GM12801 (cell line): ENCODE measurements around the gene RADIL.

Experiments used
- CTCF ChIP-seq: IDR thresholded peaks from one replicate; pipeline ENCODE4 v1.5.1; 2011; ENCODE audit warnings: control low read depth; ENCODE audit not compliant: insufficient read length; ENCODE audit errors: extremely low read depth

RADIL gene

DNA sequence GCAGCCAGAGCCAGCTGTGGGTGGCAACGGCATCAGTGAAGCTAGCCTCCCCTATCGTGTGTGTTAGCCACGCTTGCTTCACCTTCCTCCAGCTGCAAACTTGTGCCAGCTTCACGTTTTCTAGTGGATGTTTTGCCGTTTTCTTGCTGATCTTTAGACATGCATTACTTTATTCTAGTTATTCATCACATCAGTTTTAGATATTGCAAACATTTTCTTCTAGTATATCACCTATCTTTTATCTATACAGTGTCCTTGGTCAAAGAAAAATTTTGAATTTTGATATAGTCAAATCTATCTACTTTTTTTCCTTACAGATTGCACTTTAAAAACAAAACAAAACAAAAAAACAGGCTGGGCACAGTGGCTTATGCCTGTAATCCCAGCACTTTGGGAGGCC lies 15.0 kb downstream of the RADIL start:
- TF ChIP-seq CTCF: no peak

- TF ChIP-seq CTCF: no peak
These were observed 16.7 kb downstream of the RADIL start for GRCh38 chr7:4866528-4867496.

GRCh38 chr7:4862156-4862555 lies 21.4 kb downstream of the RADIL start:
- TF ChIP-seq CTCF: no peak

DNA sequence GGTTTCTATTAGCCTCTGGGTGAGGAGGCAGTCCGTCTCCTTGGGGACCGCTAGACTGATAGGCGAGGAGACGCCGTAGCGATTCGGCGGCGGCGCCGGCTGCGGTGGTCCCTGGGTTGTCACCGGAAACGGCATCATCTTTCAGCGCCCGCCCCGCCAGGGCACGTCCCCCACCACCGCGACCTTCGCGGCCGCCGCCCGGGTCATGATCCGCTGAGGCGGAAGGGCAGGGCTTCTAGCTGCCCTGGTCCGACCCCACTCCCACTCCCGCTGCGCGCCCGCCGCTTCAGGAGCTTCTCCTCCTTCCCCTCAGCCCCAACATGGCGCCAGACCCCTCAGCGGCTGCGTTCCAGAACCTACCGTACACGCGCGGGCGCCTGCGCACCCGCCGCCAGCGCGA lies 21.8 kb downstream of the RADIL start, which contains the start of gene PAPOLB:
TSS of gene PAPOLB (minus strand) at position 358 of the 400 bp plus-strand sequence. CDS start at position 138, 220 bp downstream.
- no peak for TF ChIP-seq CTCF

GRCh38 chr7:4861227-4861626 lies 22.3 kb downstream of the RADIL start:
- TF ChIP-seq CTCF: no peak

DNA sequence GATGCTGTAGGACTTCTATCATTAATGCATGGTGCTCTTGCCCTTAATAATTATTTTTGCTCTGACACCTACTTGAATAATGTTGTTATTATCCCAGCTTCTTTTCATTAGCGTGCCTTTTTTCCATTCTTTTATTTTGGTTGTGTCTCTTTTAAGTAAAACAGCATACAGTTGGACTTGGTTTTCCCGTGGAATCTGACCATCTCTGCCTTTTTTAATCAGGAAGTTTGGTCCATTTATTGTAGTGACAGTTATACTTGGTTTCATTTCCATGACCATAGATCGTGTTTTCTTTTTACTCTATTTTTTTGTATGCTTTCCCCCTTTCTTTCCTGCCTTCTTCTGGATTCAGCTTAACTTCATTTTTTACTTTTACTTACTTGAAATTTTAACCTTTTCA lies 26.3 kb downstream of the RADIL start:
- no peak for TF ChIP-seq CTCF

DNA sequence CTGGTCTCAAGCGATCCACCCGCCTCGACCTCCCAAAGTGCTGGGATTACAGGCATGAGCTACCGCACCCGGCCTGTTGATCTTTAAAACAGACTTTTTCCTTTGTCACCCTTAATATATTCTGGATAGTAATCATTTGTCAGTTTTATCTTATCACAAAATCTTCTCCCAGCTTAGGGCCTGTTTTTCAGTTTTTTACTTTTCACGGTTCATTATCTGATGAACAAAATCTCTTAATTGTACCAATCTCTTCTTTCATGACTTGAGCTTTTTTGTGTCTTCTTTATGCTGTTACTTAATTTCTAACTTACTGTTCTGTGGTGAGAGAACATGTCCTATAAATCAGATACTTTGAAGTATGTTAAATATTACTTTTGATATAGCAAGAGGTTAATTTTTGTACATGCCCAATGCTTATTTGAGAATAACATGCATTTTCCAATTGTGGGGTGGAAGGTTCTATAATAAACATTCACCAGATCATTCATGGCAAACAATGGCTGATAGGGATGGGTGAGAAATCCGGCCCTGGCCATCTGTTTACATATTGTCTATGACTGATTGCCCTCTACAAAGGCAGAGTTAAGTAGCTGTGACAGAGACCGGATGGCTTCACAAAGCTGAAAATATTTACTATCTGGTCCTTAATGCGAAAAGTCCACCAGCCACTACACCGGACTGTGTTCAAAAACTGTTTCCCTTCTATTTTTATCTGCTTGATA lies 27.0 kb downstream of the RADIL start:
- no peak for TF ChIP-seq CTCF
